ENCODE measurements around the gene RYR2. TPM values are rescaled to one million over a fixed set of nuclear protein-coding genes. Genes with fewer than 3 reads are reported as not detected.

Gene RYR2
- total RNA-seq, 1 experiment from 2014 or later, result 3.4 TPM

GRCh38 chr1:237228421-237228820 is 186.4 kb downstream of the RYR2 start:
- no peak overlapping the region for H3K23ac ChIP-seq (ENCODE audit: insufficient read length, low read depth, low read length)
- H2AK5ac ChIP-seq (ENCODE audit: insufficient read length, low read length), result no peak overlapping the region
- no peak overlapping the region for H2AFZ ChIP-seq (ENCODE audit: low read length)
- H3K9ac ChIP-seq (ENCODE audit: extremely low read depth, insufficient read length, low read length), result no peak overlapping the region
- no peak overlapping the region for H3K18ac ChIP-seq (ENCODE audit: insufficient read length, low read depth, low read length)
- no peak for DNase-seq
- H4K91ac ChIP-seq (ENCODE audit: insufficient read length, low read depth, low read length), result no peak overlapping the region
- H2BK120ac ChIP-seq (ENCODE audit: low read depth, low read length, poor library complexity, severe bottlenecking), result no peak overlapping the region
- Mint-ChIP-seq H3K27me3 (ENCODE audit: low read depth) (no peaks in the 10 kb centered on the region), H3K9me3 (no peaks in the 10 kb centered on the region), H3K4me3 (no peak overlapping the region), H3K4me1 (peaks cover 17 to 18% of the 10 kb centered on the region in 2 experiments), H3K27ac (no peak overlapping the region), H3K36me3 (ENCODE audit: insufficient read depth in 1 of 3, low read depth in 3 of 3) (no peaks in the 10 kb centered on the region)
- no peak overlapping the region for H3K27ac ChIP-seq (ENCODE audit: insufficient read length, low read depth, low read length)
- H2BK15ac ChIP-seq (ENCODE audit: low read depth, low read length), result no peak overlapping the region
- peaks cover 2% of the 10 kb centered on the region for H3K79me1 ChIP-seq (ENCODE audit: insufficient read depth, low read depth, low read length, poor library complexity, severe bottlenecking)
- no peaks in the 10 kb centered on the region for H3K27me3 ChIP-seq (ENCODE audit: insufficient read depth, low read length)
- H3T11ph ChIP-seq (ENCODE audit: low read length), result no peak overlapping the region
- no peak overlapping the region for H2BK5ac ChIP-seq (ENCODE audit: insufficient read length, low read length)
- no peak overlapping the region for H2BK12ac ChIP-seq (ENCODE audit: insufficient read length, low read depth, low read length)
- no peak overlapping the region for H2BK20ac ChIP-seq (ENCODE audit: low read depth, low read length, poor library complexity, severe bottlenecking)
- TF ChIP-seq CTCF (conservative IDR thresholded peaks at IDR 0.05), result no peak
- H3K4me2 ChIP-seq (ENCODE audit: insufficient read depth, insufficient read length, low read length), result no peak overlapping the region
- no peak overlapping the region for H3K4ac ChIP-seq (ENCODE audit: low read depth, low read length)
- no peaks in the 10 kb centered on the region for H3K9me3 ChIP-seq (ENCODE audit: control insufficient read depth, low read depth, low read length)
- WGBS (ENCODE audit: extremely low coverage, insufficient read length, low lambda C conversion rate), result no CpG with 5 or more reads among the region's 3 CpGs
- no peak overlapping the region for H3K14ac ChIP-seq (ENCODE audit: insufficient read depth, low read length)
- no peaks in the 10 kb centered on the region; the same call in 1 of the 2 replicates for H3K4me1 ChIP-seq (ENCODE audit: insufficient read depth, low read length)
- no peak overlapping the region for H3K56ac ChIP-seq (ENCODE audit: insufficient read length, low read depth, low read length)
- 0 out of 2 replicates have a peak, but pooled peaks cover 2% of the 10 kb centered on the region for H3K79me2 ChIP-seq (ENCODE audit: insufficient read depth, low read length)
- H4K5ac ChIP-seq (ENCODE audit: insufficient read length, low read depth, low read length), result no peak overlapping the region
- H3K23me2 ChIP-seq (ENCODE audit: insufficient read length, low read depth, low read length, poor library complexity, severe bottlenecking), result no peaks in the 10 kb centered on the region
- no peaks in the 10 kb centered on the region for H4K20me1 ChIP-seq (ENCODE audit: control insufficient read depth, insufficient read depth, insufficient read length)
- no peak overlapping the region for H4K8ac ChIP-seq (replicated peaks; ENCODE audit: insufficient read length, low read depth, low read length)
